Gastrocnemius medialis (tissue), 4 donors: ENCODE data around the gene SS18.
"Not testable (repeated sequence)": the region's sequence is repeated elsewhere in the genome, so short reads cannot be mapped to it uniquely, and the experiment has no call there.

Source experiments
- POLR2A ChIP-seq, 2 donors: fragments of 450-650 bp; IDR thresholded peaks; one replicate each; pipeline ENCODE4 v1.6.1; 2017; ENCODE audit warnings: antibody characterized with exemption in 2 of 2, mild to moderate bottlenecking in 2 of 2, moderate library complexity in 2 of 2
- TF ChIP-seq, protein P1 (sequence below), 5 experiments: fragments of 450-650 bp in 3 of 5; fragments of 200-600 bp in 2 of 5; sonication (generic) in 2 of 5; IDR thresholded peaks in 4 of 5; conservative IDR thresholded peaks in 1 of 5; 1 replicate in 4 of 5; 2 replicates in 1 of 5; pipeline ENCODE4 v1.5.1; 2016 to 2019; ENCODE audit warnings: antibody characterized with exemption in 5 of 5, mild to moderate bottlenecking in 3 of 5, moderate library complexity in 3 of 5

DNA sequence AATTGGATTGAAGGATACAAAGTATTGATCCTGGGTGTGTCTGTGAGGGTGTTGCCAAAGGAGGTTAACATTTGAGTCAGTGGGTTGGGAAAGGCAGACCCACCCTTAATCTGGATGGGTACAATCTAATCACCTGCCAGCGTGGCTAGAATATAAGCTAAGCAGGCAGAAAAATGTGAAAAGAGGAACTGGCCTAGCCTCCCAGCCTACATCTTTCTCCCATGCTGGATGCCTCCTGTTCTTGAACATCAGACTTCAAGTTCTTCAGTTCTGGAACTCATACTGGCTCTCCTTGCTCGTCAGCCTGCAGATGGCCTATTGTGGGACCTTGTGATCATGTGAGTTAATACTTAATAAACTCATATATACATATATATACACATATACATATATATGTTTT is 37.8 kb upstream of the SS18 start:
- not testable (repeated sequence) for TF ChIP-seq POLR2A (IDR thresholded peaks at IDR 0.05)
- TF ChIP-seq, protein P1, sequence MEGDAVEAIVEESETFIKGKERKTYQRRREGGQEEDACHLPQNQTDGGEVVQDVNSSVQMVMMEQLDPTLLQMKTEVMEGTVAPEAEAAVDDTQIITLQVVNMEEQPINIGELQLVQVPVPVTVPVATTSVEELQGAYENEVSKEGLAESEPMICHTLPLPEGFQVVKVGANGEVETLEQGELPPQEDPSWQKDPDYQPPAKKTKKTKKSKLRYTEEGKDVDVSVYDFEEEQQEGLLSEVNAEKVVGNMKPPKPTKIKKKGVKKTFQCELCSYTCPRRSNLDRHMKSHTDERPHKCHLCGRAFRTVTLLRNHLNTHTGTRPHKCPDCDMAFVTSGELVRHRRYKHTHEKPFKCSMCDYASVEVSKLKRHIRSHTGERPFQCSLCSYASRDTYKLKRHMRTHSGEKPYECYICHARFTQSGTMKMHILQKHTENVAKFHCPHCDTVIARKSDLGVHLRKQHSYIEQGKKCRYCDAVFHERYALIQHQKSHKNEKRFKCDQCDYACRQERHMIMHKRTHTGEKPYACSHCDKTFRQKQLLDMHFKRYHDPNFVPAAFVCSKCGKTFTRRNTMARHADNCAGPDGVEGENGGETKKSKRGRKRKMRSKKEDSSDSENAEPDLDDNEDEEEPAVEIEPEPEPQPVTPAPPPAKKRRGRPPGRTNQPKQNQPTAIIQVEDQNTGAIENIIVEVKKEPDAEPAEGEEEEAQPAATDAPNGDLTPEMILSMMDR (IDR thresholded peaks at IDR 0.05 in 4 of 5, conservative IDR thresholded peaks at IDR 0.05 in 1 of 5) = not testable (repeated sequence)
